Activated naive CD8-positive, alpha-beta T cell treated with anti-CD3 and anti-CD28 coated beads, Interleukin-2, amount 10 ng/mL, durations not matched to agents 7 days and 5 days (primary cell): ENCODE measurements around the gene LAYN. TPM values are rescaled to one million over a fixed set of nuclear protein-coding genes. Genes with fewer than 3 reads are reported as not detected.

ENCODE experiments used
- ATAC-seq: fragments of 150-1000 bp; cut with Tn5 transposase; one replicate; pipeline ENCODE4 v1.10.0; 2021; ENCODE audit warnings: low read depth, moderate library complexity
- POLR2A ChIA-PET: fragments of 350-600 bp; sonication (Branson Sonifier 250); formaldehyde crosslinking; loops from one replicate; lab custom pipeline; 2021; ENCODE audit warnings: antibody characterized with exemption; lab: Charles Lee
- DNase-seq: peaks from one replicate; pipeline ENCODE4 v3.0.0; 2021
- H3K27ac Mint-ChIP-seq: one replicate; pipeline ENCODE4 v1.8.0; 2022; ENCODE audit warnings: mild to moderate bottlenecking, mixed read lengths
- H3K27me3 Mint-ChIP-seq: one replicate; pipeline ENCODE4 v1.8.0; 2022; ENCODE audit warnings: mild to moderate bottlenecking, moderate library complexity, mixed read lengths
- H3K36me3 Mint-ChIP-seq: one replicate; pipeline ENCODE4 v1.8.0; 2021; ENCODE audit warnings: mild to moderate bottlenecking, mixed read lengths
- H3K4me1 Mint-ChIP-seq: one replicate; pipeline ENCODE4 v1.8.0; 2021; ENCODE audit warnings: mixed read lengths
- H3K4me3 Mint-ChIP-seq: one replicate; pipeline ENCODE4 v1.8.0; 2022; ENCODE audit warnings: mild to moderate bottlenecking, moderate library complexity, mixed read lengths
- H3K9me3 Mint-ChIP-seq: one replicate; pipeline ENCODE4 v1.8.0; 2021; ENCODE audit warnings: mixed read lengths
- total RNA-seq, 2 experiments: library from RNA; stranded (reverse); gene quantifications; one replicate each; pipeline ENCODE4 v1.2.3, GENCODE V29; 2021

The LAYN gene
- total RNA-seq, 2 experiments from 2014 or later: 24.0 to 27.0 TPM

DNA sequence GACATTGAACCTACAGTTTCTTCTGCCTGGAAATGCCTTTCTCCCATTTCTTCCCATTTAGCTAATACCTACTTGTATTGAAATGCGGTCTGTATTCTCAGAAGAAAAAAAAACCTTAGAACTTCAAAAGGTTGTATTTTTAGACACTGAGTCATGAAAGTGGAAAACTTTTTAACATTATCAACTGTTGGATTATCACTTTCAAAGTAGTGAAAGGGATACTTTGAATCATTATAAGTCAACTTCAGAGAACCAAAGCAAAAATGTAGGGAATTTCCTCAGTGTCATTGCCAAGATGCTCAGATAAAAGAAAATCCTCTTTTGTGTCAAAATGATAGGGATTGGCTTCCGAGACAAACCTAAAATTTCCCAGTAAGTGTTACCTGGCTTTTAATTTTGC lies 19.4 kb upstream of the LAYN start:
- ATAC-seq (no peak), DNase-seq (no peak)
- H3K4me1 Mint-ChIP-seq: peaks cover 24% of the 10 kb centered on the region
- no peak overlapping the region for H3K4me3 Mint-ChIP-seq
- POLR2A ChIA-PET: interaction anchor here (1.0 kb wide), 1 partner anchor 18 kb away, joined by 3 read pairs; no protein-coding TSS in a partner anchor
- H3K27me3 Mint-ChIP-seq: peaks cover 1% of the 10 kb centered on the region
- H3K27ac Mint-ChIP-seq: no peak overlapping the region
- H3K36me3 Mint-ChIP-seq: peaks cover 4% of the 10 kb centered on the region
- H3K9me3 Mint-ChIP-seq: no peaks in the 10 kb centered on the region

DNA sequence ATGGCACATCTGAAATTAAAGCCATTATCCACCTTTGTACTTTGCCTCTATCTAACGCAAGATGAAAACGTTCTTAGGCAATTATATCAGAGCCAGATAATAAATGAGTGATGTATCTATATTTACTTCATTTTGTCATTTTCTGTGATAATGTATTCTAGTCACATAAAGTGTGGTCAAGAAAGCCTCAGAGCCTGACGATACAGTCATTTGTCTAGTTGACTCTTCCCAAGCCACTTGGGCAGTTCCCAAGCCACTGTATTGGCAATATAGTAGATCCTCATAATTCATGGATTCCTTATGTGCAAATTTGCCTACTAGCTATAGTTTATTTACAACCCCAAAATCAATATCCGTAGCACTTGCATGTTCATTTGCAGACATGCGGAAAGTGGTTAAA lies 18.1 kb upstream of the LAYN start:
- Mint-ChIP-seq H3K27ac (no peak overlapping the region), H3K27me3 (no peaks in the 10 kb centered on the region), H3K4me1 (peaks cover 33% of the 10 kb centered on the region), H3K36me3 (peaks cover 4% of the 10 kb centered on the region), H3K9me3 (no peaks in the 10 kb centered on the region), H3K4me3 (no peak overlapping the region)
- ATAC-seq: no peak
- POLR2A ChIA-PET: interaction anchor here (0.7 to 1.0 kb wide), 2 partner anchors 17 to 1229 kb away, joined by 3 to 4 read pairs; no protein-coding TSS in a partner anchor
- DNase-seq: no peak

DNA sequence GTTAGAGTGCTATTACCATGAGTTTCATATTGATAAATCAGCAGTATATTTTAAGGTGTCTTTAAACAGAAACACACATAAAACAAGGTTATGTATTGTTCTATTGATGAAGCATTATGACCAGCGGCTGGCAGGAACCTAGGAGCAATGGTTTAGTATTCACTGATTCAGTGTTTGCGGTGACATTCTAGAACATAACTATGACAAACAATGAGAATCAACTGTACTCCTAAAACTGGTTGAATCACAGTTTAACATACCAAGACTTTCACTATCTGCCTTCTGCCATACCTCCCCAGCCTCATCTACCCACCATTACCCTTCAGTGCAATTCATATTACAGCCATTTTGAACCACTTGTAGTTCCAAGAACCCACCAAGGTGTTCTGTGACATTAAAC lies 17.2 kb upstream of the LAYN start:
- no peak overlapping the region for H3K27ac Mint-ChIP-seq
- no peaks in the 10 kb centered on the region for H3K9me3 Mint-ChIP-seq
- ATAC-seq: no peak
- DNase-seq: no peak
- H3K36me3 Mint-ChIP-seq: peaks cover 4% of the 10 kb centered on the region
- no peaks in the 10 kb centered on the region for H3K27me3 Mint-ChIP-seq
- peaks cover 36% of the 10 kb centered on the region for H3K4me1 Mint-ChIP-seq
- POLR2A ChIA-PET: interaction anchor here (1.0 to 1.6 kb wide), 2 partner anchors 8 to 10 kb away, joined by 3 to 5 read pairs; no protein-coding TSS in a partner anchor
- no peak overlapping the region for H3K4me3 Mint-ChIP-seq

DNA sequence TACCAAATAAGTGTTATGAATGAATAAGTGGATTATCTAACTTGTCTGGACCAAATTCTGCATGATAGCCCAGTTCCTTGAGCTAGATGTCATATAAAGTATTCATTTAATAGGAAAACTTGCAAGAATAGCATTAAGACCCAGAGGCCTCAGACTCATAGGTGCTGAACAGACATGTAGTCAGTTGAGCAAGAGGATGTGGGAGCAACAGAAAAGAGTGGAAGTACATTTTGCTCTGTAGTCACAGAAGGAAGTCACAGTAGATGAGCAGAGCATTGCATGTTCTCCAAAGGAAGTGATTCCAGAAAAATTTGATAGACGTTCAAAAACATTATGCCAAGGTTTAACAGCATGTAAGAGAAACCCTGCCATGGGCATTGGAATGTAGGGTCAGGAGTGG lies 16.5 kb upstream of the LAYN start:
- H3K4me3 Mint-ChIP-seq: no peak overlapping the region
- no peak for ATAC-seq
- peak overlapping the region; percentile 8 for H3K27ac Mint-ChIP-seq
- peaks cover 43% of the 10 kb centered on the region for H3K4me1 Mint-ChIP-seq
- POLR2A ChIA-PET: interaction anchor here (1.6 kb wide), 1 partner anchor 11 kb away, joined by 5 read pairs; no protein-coding TSS in a partner anchor
- H3K36me3 Mint-ChIP-seq: peaks cover 4% of the 10 kb centered on the region
- no peaks in the 10 kb centered on the region for H3K9me3 Mint-ChIP-seq
- no peaks in the 10 kb centered on the region for H3K27me3 Mint-ChIP-seq
- DNase-seq: no peak

DNA sequence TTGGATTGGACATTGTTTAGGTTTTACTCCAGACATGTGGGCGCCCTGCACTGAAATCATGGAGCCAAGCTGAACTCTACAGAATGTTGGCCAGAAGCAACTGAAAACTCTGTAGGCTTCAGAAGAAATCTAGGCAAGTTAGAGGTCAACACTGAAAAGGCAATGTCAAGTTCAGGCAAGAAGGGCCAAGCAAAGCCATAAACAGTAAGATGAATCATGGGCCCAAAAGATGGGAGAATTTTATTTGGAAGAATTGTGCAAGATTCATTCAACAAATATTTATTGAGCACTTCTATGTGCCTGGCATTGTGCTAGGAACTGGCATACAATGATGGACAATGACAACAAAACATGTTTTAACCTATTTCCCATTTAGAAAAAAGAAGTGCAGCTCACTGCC lies 15.1 kb upstream of the LAYN start:
- Mint-ChIP-seq H3K4me3 (no peak overlapping the region), H3K9me3 (no peaks in the 10 kb centered on the region), H3K4me1 (peaks cover 47% of the 10 kb centered on the region), H3K27ac (no peak overlapping the region), H3K36me3 (peaks cover 4% of the 10 kb centered on the region), H3K27me3 (no peaks in the 10 kb centered on the region)
- ATAC-seq: no peak
- no peak for DNase-seq
- POLR2A ChIA-PET: interaction anchor here (1.7 to 2.6 kb wide), 2 partner anchors 13 to 14 kb away, joined by 8 to 14 read pairs; partner anchors contain the start of genes BTG4 and LAYN

DNA sequence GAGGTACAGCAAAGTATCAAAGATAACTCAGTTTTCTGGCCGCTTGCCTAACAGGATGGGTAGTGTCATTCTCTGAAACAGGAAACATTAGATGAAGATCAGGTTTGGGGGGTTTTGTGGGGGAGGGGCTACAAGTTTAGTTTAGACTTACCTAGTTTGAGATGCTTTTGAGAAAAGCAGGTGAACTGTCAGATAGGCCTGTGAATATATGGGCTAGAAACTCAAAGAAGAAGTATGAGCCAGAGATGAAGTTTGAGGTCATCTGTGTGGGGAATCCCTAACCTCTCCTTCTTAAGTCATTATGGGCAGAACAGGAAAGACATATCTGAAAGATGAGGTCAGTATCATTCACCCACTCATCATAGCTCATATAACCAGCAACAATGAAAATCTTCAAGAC lies 14.0 kb upstream of the LAYN start:
- POLR2A ChIA-PET: interaction anchor here (1.7 to 2.6 kb wide), 2 partner anchors 13 to 14 kb away, joined by 8 to 14 read pairs; partner anchors contain the start of genes BTG4 and LAYN
- Mint-ChIP-seq H3K4me3 (peak overlapping the region; percentile 39), H3K27me3 (no peaks in the 10 kb centered on the region), H3K4me1 (peaks cover 47% of the 10 kb centered on the region), H3K9me3 (no peaks in the 10 kb centered on the region), H3K27ac (peak overlapping the region; percentile 72), H3K36me3 (peaks cover 4% of the 10 kb centered on the region)
- no peak for DNase-seq
- ATAC-seq: peak; percentile 69

DNA sequence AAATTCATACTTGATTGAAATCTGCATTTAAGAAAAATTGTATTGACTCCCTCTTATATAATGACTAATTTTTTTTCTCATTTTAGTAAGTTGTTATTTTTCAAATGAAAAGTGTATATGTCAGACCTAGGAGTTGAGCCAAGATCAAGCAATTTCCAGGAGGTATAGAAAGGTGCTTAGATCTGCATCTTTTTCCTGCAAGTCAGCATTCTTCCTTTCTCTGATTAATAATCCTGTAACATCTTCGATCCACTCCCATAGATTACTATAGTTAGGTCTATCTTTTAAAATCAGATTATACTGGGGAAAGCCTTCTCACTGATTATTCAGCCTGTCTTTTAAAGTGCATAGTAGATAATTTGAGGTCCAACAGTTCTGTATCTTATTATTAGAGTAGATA lies 13.2 kb upstream of the LAYN start:
- Mint-ChIP-seq H3K27ac (no peak overlapping the region), H3K4me1 (peaks cover 54% of the 10 kb centered on the region), H3K4me3 (no peak overlapping the region), H3K36me3 (peaks cover 4% of the 10 kb centered on the region), H3K9me3 (no peaks in the 10 kb centered on the region), H3K27me3 (no peaks in the 10 kb centered on the region)
- no peak for DNase-seq
- ATAC-seq: no peak
- POLR2A ChIA-PET: interaction anchor here (1.7 to 2.6 kb wide), 2 partner anchors 12 to 15 kb away, joined by 8 to 14 read pairs; partner anchors contain the start of genes BTG4 and LAYN

DNA sequence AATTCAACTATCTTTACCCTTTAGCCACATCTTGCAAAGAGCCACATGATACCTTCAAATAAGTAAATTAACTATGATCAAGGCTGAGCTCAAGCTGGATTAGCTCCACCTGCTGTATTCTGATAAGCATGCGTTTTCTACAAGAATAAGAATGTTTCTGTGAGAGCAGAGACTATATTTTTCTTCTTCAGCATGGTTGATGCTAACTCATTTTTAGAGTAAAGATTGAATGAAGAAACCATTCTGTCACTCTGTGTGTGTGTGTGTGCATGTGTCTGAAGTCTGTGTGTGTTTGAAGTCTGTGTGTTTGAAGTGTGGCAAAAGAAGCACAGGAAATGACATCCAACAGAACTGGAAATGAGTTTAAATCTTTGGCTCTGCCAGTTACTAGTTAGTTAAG lies 12.0 kb upstream of the LAYN start:
- POLR2A ChIA-PET: interaction anchor here (1.0 kb wide), 1 partner anchor 10 kb away, joined by 5 read pairs; no protein-coding TSS in a partner anchor
- Mint-ChIP-seq H3K27ac (peak overlapping the region; percentile 94), H3K4me3 (peak overlapping the region; percentile 58), H3K4me1 (peaks cover 56% of the 10 kb centered on the region), H3K9me3 (no peaks in the 10 kb centered on the region), H3K36me3 (peaks cover 4% of the 10 kb centered on the region), H3K27me3 (no peaks in the 10 kb centered on the region)
- DNase-seq (no peak), ATAC-seq (peak; percentile 48)

DNA sequence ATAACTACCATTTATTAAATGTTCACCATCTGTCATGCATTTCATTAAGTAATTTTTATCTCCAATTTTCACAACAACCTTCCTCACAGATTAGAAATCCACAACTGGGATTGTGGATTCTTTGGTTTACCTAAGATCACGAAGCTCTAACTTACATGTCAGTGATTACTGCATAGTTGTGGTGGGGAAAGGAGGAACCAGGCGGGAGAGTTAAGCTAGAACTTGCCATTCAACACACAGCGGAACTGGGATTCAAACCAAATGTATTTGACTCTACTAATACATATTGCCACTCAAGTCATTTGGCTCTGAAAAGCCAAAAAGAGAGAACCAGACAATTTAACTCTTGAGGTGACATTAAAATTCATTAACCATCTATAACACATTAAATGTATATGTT lies 10.4 kb upstream of the LAYN start:
- H3K27ac Mint-ChIP-seq: no peak overlapping the region
- DNase-seq (no peak), ATAC-seq (no peak)
- peaks cover 4% of the 10 kb centered on the region for H3K36me3 Mint-ChIP-seq
- POLR2A ChIA-PET: interaction anchor here (1.7 to 5.0 kb wide), 2 partner anchors 10 to 17 kb away, joined by 6 to 40 read pairs; partner anchors contain the start of genes BTG4 and LAYN
- H3K27me3 Mint-ChIP-seq: peaks cover 8% of the 10 kb centered on the region
- peaks cover 50% of the 10 kb centered on the region for H3K4me1 Mint-ChIP-seq
- H3K4me3 Mint-ChIP-seq: no peak overlapping the region
- H3K9me3 Mint-ChIP-seq: no peaks in the 10 kb centered on the region

DNA sequence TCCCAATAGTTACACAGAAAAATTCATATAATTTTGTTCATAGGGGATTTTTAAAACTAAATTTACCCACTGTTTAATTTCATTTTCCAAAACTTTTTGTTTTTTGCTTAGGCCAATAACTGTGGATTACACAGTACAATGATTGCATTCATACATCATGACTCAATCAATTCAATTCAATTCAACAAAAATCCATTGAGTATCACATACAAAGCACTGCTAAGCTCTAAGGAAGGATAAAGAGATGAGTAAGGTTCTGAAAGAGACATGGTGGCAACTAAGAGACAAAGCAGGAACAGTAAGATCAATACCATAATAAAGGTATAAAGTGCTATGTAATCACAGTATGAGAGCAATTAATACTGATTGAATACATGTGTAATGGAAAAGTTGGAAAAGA lies 9.4 kb upstream of the LAYN start:
- no peaks in the 10 kb centered on the region for H3K9me3 Mint-ChIP-seq
- DNase-seq (no peak), ATAC-seq (no peak)
- no peaks in the 10 kb centered on the region for H3K36me3 Mint-ChIP-seq
- POLR2A ChIA-PET: interaction anchor here (0.6 to 5.0 kb wide), 5 partner anchors 8 to 152 kb away, joined by 3 to 40 read pairs (median 3); partner anchors contain the start of genes BTG4, LAYN and POU2AF1
- H3K27ac Mint-ChIP-seq: peak overlapping the region; percentile 59
- peak overlapping the region; percentile 24 for H3K4me3 Mint-ChIP-seq
- peaks cover 12% of the 10 kb centered on the region for H3K27me3 Mint-ChIP-seq
- H3K4me1 Mint-ChIP-seq: peaks cover 44% of the 10 kb centered on the region

DNA sequence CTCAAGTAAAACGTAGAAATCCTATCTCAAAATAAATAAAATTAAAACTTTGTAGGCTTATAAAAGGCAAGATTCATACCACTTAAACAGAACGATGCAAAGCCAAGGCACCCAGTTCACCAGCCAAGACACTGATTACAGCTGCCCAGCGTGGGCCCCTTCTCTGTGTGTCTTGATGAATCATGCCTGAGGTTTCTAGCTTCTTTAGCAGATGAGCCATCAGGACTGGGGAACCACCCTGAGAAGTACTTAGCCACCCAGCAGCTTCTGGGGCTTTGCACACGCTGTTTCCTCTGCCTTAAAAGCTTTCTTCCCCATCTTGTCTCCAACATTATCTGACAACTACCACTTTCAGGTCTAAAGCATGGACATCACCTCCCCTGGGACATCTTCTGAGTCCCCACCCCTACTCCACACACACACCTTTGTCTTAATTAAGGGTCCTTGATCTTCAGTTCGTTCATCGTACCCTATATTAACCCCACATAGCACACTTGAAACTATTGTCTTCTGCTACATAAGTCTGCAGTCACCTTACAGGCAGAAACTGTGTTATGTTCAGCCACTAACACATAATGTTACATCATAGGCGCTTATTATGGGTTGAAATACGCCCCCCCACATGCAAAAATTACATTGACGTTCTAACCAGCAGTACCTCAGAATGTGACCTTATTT lies 8.7 kb upstream of the LAYN start:
- peak; percentile 98 for ATAC-seq
- H3K4me1 Mint-ChIP-seq: peaks cover 39% of the 10 kb centered on the region
- peak overlapping the region; percentile 95 for H3K27ac Mint-ChIP-seq
- H3K9me3 Mint-ChIP-seq: no peaks in the 10 kb centered on the region
- H3K36me3 Mint-ChIP-seq: no peaks in the 10 kb centered on the region
- peaks cover 14% of the 10 kb centered on the region for H3K27me3 Mint-ChIP-seq
- POLR2A ChIA-PET: interaction anchor here (0.6 to 5.0 kb wide), 5 partner anchors 8 to 153 kb away, joined by 3 to 40 read pairs (median 3); partner anchors contain the start of genes BTG4, LAYN and POU2AF1
- H3K4me3 Mint-ChIP-seq: peak overlapping the region; percentile 55
- DNase-seq: peak; percentile 56

DNA sequence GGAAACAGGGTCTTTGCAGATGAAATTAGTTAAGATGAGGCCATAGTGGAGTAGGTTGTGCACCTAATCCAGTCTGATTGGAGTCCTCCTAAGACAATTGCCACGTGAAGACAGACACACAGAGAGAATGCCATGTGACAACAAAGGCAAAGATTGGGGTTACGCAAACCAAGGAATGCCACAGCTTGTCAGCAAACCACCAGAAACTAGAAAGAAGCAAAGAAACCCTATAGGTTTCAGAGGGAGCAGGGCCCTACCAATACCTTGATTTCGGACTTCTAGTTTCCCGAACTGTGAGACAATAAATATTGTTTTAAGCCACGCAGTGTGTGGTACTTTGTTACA lies 8.2 kb upstream of the LAYN start:
- POLR2A ChIA-PET: interaction anchor here (1.1 to 5.0 kb wide), 4 partner anchors 7 to 20 kb away, joined by 3 to 40 read pairs (median 8); partner anchors contain the start of genes BTG4 and LAYN
- peaks cover 41% of the 10 kb centered on the region for H3K4me1 Mint-ChIP-seq
- H3K36me3 Mint-ChIP-seq: no peaks in the 10 kb centered on the region
- no peaks in the 10 kb centered on the region for H3K9me3 Mint-ChIP-seq
- peak overlapping the region; percentile 55 for H3K4me3 Mint-ChIP-seq
- DNase-seq (no peak), ATAC-seq (peak; percentile 9)
- peak overlapping the region; percentile 95 for H3K27ac Mint-ChIP-seq
- peaks cover 14% of the 10 kb centered on the region for H3K27me3 Mint-ChIP-seq

DNA sequence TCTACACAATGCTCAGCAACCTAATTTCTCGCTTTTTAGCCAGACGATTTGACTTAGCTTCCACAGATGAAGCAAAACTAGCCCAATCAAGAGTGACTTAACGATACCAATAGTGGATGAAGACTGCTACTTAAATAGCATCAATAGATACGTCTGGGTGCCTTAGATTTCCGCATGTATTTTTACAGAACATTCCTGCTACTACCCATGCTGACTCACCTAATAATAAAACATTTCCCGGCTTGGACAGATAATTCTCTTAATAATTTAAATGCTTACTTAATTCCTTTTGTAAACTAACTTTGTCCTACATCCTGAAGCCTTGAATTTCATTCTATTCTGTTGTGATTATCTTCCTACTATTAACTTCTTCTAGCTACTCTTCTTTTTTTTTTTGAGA lies 5.2 kb upstream of the LAYN start:
- POLR2A ChIA-PET: no interaction called here
- Mint-ChIP-seq H3K4me3 (no peak overlapping the region), H3K27me3 (peaks cover 14% of the 10 kb centered on the region), H3K36me3 (no peaks in the 10 kb centered on the region), H3K4me1 (peaks cover 49% of the 10 kb centered on the region), H3K9me3 (no peaks in the 10 kb centered on the region), H3K27ac (no peak overlapping the region)
- DNase-seq: no peak
- no peak for ATAC-seq
